Parathyroid adenoma (tissue), 2 donors: ENCODE data around the gene CCDC92B.
"Not testable (repeated sequence)": the region's sequence is repeated elsewhere in the genome, so short reads cannot be mapped to it uniquely, and the experiment has no call there.

Experiments
- H2AFZ ChIP-seq: fragments of 300-600 bp; sonication (generic); one replicate; pipeline ENCODE4 v1.7.0; 2017; ENCODE audit warnings: antibody characterized with exemption, mild to moderate bottlenecking
- H3K27ac ChIP-seq: fragments of 300-600 bp; sonication (generic); one replicate; pipeline ENCODE4 v1.7.0; 2017
- H3K27me3 ChIP-seq: fragments of 300-600 bp; sonication (generic); one replicate; pipeline ENCODE4 v1.7.0; 2017; ENCODE audit warnings: low read length; ENCODE audit not compliant: control insufficient read depth, insufficient read depth
- H3K36me3 ChIP-seq: fragments of 300-600 bp; sonication (generic); one replicate; pipeline ENCODE4 v1.7.0; 2017; ENCODE audit warnings: low read length; ENCODE audit not compliant: control insufficient read depth, insufficient read depth
- H3K4me1 ChIP-seq: fragments of 300-600 bp; sonication (generic); one replicate; pipeline ENCODE4 v1.7.0; 2017; ENCODE audit warnings: control low read depth
- H3K4me2 ChIP-seq: fragments of 300-600 bp; sonication (generic); one replicate; pipeline ENCODE4 v1.7.0; 2017; ENCODE audit warnings: low read length
- H3K4me3 ChIP-seq: fragments of 300-600 bp; sonication (generic); one replicate; pipeline ENCODE4 v1.7.0; 2017; ENCODE audit warnings: low read depth, low read length
- H3K79me2 ChIP-seq: fragments of 300-600 bp; sonication (generic); one replicate; pipeline ENCODE4 v1.7.0; 2017; ENCODE audit warnings: control low read depth
- H3K9ac ChIP-seq: fragments of 300-600 bp; sonication (generic); one replicate; pipeline ENCODE4 v1.7.0; 2017; ENCODE audit warnings: mild to moderate bottlenecking
- H3K9me3 ChIP-seq: fragments of 300-600 bp; sonication (generic); one replicate; pipeline ENCODE4 v1.7.0; 2017; ENCODE audit warnings: low read length; ENCODE audit not compliant: control insufficient read depth
- CTCF ChIP-seq: fragments of 300-600 bp; sonication (generic); IDR thresholded peaks from one replicate; pipeline ENCODE4 v1.7.0; 2017; ENCODE audit warnings: antibody characterized with exemption, mild to moderate bottlenecking
- donor health status: primary hyperparathyroidism.

Gene CCDC92B

DNA sequence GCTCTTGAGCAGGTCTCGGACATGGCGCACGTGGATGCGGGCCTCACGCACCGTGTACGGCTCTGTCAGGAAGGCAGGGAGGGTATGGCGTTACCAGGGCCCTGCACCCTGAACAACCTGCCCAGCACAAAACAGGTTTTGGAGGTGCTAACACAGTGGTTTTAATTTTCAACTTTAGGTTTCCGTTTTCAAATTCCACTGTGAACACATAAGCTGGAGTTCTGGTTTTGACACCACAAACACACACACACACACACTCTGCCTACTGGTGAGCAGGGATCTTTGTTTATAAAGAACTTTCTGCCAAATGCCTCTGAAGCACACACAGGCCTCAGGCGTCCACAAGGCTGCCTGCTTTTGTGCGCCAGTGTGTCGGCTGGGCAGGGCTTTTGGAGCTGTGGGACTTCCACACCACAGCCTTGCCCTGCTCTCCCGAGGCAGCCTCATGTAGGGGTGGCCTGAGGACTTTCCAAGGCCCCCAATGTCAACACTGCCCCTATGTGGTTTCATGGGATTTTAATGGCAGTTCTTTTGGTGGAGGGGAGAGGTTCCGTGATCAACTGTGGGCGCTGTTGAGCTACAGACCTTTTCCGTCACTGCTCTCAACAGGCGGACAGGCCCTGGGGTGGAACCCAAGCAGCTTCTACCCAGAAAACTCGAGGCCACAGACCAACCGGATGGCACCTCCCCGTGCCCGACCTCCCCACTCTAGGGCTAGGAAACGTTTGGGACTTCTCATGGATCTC lies 47.3 kb downstream of the CCDC92B start:
- no peaks in the 10 kb centered on the region for H3K9me3 ChIP-seq
- no peak overlapping the region for H3K9ac ChIP-seq
- no peak overlapping the region for H3K4me2 ChIP-seq
- no peak overlapping the region for H2AFZ ChIP-seq
- H3K27ac ChIP-seq, result no peak overlapping the region
- no peaks in the 10 kb centered on the region for H3K27me3 ChIP-seq
- peaks cover 2% of the 10 kb centered on the region for H3K79me2 ChIP-seq
- H3K4me3 ChIP-seq, result no peak overlapping the region
- no peak for TF ChIP-seq CTCF
- H3K36me3 ChIP-seq, result no peaks in the 10 kb centered on the region
- no peaks in the 10 kb centered on the region for H3K4me1 ChIP-seq

- Histone ChIP-seq H3K9ac (no peak overlapping the region), H3K79me2 (no peaks in the 10 kb centered on the region), H3K4me3 (no peak overlapping the region), H3K27ac (no peak overlapping the region), H3K4me2 (no peak overlapping the region), H3K27me3 (no peaks in the 10 kb centered on the region), H3K9me3 (no peaks in the 10 kb centered on the region), H3K4me1 (no peaks in the 10 kb centered on the region), H3K36me3 (no peaks in the 10 kb centered on the region), H2AFZ (no peak overlapping the region)
- no peak for TF ChIP-seq CTCF
Observed at GRCh38 chr17:2701161-2701995, 48.1 kb downstream of the CCDC92B start.

GRCh38 chr17:2700491-2701141 lies 48.8 kb downstream of the CCDC92B start:
- TF ChIP-seq CTCF, result no peak
- no peaks in the 10 kb centered on the region for H3K9me3 ChIP-seq
- no peak overlapping the region for H3K9ac ChIP-seq
- no peaks in the 10 kb centered on the region for H3K27me3 ChIP-seq
- H3K4me2 ChIP-seq, result no peak overlapping the region
- no peaks in the 10 kb centered on the region for H3K79me2 ChIP-seq
- no peak overlapping the region for H2AFZ ChIP-seq
- H3K36me3 ChIP-seq, result no peaks in the 10 kb centered on the region
- H3K4me1 ChIP-seq, result no peaks in the 10 kb centered on the region
- H3K4me3 ChIP-seq, result no peak overlapping the region
- no peak overlapping the region for H3K27ac ChIP-seq

GRCh38 chr17:2700030-2700490 lies 49.4 kb downstream of the CCDC92B start:
- H3K4me2 ChIP-seq, result no peak overlapping the region
- H3K4me3 ChIP-seq, result no peak overlapping the region
- no peaks in the 10 kb centered on the region for H3K9me3 ChIP-seq
- H3K9ac ChIP-seq, result no peak overlapping the region
- H3K27me3 ChIP-seq, result no peaks in the 10 kb centered on the region
- H3K36me3 ChIP-seq, result no peaks in the 10 kb centered on the region
- no peak overlapping the region for H3K27ac ChIP-seq
- H2AFZ ChIP-seq, result no peak overlapping the region
- TF ChIP-seq CTCF, result no peak
- no peaks in the 10 kb centered on the region for H3K79me2 ChIP-seq
- H3K4me1 ChIP-seq, result no peaks in the 10 kb centered on the region

GRCh38 chr17:2699216-2699805 lies 50.1 kb downstream of the CCDC92B start:
- H3K36me3 ChIP-seq, H3K9me3 ChIP-seq, H3K4me1 ChIP-seq, H3K27ac ChIP-seq, H3K27me3 ChIP-seq, H2AFZ ChIP-seq, H3K4me2 ChIP-seq, H3K4me3 ChIP-seq, H3K79me2 ChIP-seq, H3K9ac ChIP-seq: not testable (repeated sequence)
